Stimulated activated CD8-positive, alpha-beta memory T cell treated with anti-CD3 and anti-CD28 coated beads, Interleukin-4, amount 100 ng/mL, for 24 hours (primary cell): ENCODE measurements around the gene CDH18.

Source experiments
- DNase-seq: peaks from one replicate; pipeline ENCODE4 v3.0.0-alpha.2; 2020; ENCODE audit warnings: low read depth

The CDH18 gene, protein sequence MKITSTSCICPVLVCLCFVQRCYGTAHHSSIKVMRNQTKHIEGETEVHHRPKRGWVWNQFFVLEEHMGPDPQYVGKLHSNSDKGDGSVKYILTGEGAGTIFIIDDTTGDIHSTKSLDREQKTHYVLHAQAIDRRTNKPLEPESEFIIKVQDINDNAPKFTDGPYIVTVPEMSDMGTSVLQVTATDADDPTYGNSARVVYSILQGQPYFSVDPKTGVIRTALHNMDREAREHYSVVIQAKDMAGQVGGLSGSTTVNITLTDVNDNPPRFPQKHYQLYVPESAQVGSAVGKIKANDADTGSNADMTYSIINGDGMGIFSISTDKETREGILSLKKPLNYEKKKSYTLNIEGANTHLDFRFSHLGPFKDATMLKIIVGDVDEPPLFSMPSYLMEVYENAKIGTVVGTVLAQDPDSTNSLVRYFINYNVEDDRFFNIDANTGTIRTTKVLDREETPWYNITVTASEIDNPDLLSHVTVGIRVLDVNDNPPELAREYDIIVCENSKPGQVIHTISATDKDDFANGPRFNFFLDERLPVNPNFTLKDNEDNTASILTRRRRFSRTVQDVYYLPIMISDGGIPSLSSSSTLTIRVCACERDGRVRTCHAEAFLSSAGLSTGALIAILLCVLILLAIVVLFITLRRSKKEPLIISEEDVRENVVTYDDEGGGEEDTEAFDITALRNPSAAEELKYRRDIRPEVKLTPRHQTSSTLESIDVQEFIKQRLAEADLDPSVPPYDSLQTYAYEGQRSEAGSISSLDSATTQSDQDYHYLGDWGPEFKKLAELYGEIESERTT

DNA sequence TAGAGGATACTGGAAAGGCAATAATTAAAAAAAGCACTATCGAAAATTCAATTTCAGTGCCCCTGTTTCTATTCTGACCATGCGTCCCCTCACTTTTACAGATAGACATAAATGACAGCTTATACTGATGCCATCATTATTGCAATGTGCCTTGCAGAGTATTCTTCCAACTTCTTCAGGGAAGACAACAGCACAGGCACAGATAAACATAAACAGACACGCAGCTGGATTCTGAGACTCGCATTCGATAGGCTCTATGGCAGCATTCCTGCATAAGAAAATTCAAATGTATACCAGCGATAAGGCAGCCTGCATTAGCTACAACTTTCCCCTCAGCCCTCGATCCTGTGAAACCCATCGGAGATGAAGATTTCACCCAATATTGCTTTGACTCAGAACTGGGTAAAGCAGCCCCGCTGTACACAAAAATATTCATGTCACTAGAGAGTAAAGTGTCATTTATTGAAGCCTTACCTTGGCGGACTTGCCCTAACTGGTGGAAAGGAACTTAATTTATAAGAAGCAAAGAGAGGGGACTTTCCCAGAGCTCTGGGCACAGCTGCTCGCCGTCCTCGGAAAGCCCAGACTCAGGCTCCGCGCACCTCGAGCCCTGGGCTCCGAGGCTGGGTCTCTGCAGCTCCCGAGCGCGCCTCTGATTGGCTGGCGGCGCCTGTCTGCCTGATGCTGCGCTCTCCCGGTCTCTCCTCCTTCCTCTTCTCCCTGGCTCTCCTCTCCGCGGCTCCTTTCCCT is at the start of gene CDH18:
Gene CDH18 (minus strand): TSS at position 589 of the 750 bp plus-strand sequence. CDS start 149,214 bp downstream, outside the sequence.
- no peak for DNase-seq

DNA sequence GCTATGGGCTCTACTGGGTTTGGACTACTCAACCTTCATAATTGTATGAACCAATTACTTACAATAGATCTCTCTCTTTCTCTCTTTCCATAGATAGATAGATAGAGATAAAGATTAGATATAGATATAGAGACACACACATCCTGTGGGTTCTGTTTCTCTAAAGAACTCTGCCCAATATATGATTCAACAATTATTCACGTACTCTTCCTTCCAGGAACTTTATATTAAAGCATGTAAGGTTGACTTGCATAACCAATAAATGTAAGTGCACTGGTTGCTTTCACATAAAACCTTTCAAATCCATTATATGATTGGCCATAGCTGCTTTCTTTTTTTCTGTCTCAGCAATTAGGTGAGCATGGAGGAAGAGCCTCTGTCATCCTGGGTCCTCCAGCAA is 46.7 kb upstream of the CDH18 start:
- no peak for DNase-seq

DNA sequence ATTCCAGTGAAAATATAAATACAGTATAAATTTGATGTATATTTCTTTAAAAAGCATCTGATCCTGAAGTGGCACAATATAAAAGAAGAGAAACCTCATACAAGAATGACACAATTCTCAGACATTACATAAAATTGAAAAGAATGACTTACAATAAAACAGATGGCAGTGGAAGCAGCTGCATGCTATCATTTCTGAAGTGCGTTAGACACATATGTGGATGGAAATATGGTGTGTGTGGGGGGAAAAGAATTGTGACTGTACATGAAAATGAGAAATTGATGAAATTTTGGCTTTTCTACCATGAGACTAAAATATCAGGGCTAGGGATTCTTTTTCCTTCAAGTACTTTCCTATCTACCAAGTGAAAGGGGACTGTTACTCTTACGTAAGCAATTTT is 45.9 kb upstream of the CDH18 start:
- no peak for DNase-seq

GRCh38 chr5:20032896-20033295 is 44.9 kb upstream of the CDH18 start:
- DNase-seq: no peak

GRCh38 chr5:20030125-20030524 is 42.1 kb upstream of the CDH18 start:
- no peak for DNase-seq

GRCh38 chr5:20029266-20029665 is 41.3 kb upstream of the CDH18 start:
- no peak for DNase-seq

DNA sequence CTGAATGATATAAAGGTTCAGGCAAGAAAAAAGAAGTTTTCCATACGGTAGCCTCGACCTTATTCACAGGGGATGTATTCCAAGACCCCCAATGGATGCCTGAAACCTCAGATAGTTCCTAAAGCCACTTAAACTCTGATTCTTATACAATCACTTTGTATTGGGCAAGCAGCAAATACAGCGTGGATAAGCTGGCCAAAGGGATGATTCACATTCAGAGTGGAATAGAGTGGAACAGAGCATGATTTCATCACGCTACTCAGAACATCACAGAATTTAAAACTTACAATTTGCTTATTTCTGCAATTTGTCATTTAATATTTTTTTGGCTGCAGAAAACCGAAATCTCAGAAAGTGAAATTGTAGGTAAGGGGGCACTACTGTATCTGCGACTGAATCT is 40.5 kb upstream of the CDH18 start:
- DNase-seq: no peak

DNA sequence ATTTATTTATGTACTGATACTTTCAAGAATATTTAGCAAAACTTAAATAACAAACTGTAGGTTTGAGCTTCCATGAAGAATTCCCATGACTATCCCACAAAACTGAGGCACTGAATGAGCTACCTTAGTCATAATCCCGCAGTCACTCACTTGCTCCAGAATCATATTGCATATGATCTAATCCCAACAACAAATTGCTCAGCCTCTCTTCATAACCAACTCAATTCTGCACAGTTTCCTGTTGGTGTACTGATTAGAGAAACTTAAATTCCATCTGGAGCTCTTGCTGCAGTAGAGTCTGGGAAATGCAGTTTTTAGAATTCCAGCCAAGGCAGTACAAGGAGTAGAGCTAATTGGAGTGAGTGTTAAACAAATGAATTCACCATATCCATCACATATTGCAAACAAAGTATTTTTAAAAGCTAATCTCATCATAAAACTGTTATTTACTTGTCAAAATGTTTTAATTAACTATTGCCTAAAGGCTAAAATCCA is 35.7 kb upstream of the CDH18 start:
- no peak for DNase-seq

GRCh38 chr5:20020247-20020646 is 32.2 kb upstream of the CDH18 start:
- DNase-seq: no peak

DNA sequence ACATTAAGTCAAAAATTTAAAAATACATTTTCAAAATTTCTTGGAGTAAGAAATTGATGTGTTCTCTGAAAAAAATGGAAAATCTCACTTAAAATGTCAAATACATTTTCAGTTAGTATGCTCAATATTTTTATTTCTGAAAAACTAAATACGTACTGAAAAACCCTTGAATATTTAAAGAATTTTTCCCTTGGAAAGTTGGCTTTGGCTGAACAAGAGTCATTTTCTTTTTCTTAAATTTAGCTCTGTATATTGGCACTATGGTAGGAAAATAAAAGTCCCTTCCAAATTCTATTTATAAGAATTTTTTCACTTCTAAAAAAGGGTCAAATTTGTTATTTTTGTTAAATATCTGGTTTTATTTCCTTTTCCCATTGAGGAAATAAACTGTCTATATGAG is 29.0 kb upstream of the CDH18 start:
- no peak for DNase-seq

DNA sequence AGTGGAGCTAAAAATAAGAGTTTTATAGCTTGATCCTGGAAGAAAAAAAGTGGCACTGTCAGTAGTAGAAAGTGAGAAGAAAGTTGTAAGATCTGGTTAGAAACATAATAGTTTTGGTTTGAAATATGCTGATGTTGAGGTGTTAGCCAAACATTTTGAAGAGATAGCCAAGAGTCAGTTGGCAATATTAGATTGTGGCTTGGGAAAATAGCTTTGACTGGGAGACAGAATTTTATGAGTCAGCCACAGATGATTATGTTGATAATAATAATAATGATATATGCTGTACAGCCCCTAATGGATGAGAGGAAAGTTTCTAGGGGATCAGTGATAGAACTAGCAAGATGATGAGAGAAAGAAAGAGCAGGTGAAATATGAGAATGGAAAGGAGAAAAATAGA is 12.4 kb upstream of the CDH18 start:
- DNase-seq: no peak

- DNase-seq: no peak
Measured at GRCh38 chr5:19988457-19988856, 457 bp upstream of the CDH18 start.

- no peak for DNase-seq
Measured at GRCh38 chr5:19986806-19987205, 1.2 kb downstream of the CDH18 start.

DNA sequence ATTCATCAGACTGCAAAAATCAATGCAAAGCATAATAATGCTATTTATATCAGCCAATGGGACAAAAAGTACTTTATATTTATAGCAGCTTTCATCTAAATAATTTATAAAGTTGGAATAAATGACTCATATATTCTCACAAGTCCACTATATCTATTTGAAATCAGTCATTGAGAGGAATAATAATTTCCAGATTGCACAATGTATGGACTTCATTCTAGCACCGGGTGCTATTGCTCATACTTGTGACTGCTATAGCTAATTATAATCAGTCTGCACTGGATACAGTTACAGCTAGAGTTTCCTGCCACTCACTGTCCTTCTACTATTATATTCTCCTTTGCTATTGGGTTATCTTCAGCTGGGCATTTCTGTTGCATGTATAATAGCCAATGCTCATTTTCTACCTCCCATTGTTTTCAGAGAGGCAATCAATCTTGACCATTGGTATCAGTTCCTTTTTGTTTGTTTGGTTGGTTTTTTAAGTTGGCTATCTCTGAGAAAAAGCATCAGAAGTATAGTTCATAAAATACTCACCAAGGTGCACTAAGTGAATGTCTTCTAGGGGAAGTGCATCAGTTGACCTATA is 1.9 kb downstream of the CDH18 start:
- no peak for DNase-seq

DNA sequence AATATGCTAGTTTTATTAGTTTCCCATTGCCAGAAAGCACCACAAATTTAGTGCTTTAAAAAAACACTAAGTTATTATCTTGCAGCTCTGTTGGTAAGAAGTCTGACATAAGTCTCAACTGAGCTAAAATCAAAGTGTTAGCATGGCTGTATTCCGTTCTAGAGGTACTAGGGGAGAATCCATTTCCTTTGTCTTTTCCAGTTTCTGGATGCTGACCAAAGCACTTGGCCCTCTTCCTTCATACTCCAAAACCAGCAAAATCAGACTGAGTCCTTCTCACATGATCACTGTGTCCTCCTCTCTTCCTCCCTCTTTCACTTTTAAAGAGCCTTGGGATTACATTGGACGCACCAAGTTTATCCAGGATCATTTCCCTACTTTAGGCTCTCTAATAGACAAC is 9.5 kb downstream of the CDH18 start:
- DNase-seq: no peak

DNA sequence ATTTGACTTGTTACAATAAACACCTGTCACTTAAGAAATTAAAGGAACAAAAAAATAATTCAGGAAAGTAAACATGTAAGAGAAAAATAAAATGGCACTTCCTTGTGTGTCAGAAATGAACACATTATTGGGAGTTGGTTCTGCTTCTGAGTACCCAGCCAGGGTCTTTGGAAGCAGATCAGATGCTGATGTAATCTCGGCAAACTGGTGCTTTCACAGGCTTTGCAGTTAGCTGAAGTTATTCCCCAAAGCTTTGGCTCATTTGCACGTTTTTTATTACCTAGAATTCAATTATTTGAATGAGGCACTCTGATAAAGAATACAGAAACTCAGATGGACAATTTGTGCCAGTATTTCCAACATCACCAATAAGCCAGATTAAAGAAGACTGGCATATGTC is 10.9 kb downstream of the CDH18 start:
- no peak for DNase-seq

DNA sequence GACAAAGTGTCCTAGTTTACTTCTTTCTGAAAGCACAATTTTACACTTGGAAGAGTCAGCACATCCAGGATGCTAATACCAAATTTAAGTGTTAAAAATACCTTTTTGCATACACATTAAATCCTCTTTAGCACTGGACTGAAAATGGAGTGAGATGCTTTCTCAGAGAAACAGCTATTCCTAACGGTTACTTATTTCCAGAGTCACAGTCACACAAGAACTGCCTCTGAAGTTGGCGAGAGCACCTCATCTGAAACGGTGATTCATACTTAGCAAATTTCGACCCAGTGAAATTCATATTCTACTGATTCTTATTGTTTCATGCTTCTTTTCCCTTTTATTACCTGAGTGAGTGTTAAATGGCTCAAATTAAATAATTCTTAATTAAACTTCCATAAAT is 12.2 kb downstream of the CDH18 start:
- DNase-seq: no peak

GRCh38 chr5:19960451-19960850 is 27.5 kb downstream of the CDH18 start:
- no peak for DNase-seq

DNA sequence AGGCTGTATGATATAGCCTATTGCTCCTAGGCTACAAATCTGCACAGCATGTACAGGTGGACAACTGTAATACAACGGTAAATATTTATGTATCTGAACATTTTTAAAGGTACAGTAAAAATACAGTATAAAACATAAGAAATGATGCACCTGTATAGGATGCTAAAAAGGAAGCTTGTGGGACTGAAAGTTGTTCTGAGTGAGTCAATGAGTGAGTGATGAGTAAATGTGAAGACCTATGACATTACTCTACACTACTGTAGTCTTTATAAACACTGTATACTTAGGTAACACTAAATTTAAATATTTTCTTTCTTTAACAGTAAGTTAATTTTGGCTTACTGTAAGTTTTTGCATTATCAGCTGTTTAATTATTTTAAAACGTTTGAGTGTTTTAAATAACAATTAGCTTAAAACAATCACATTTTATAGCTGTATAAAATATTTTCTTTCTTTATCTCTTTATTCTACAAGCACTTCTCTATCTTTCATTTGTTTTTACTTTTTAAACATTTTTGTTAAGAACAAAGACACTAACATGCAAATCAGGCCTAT is 28.1 kb downstream of the CDH18 start:
- DNase-seq: no peak

- no peak for DNase-seq
Measured at GRCh38 chr5:19950897-19951296, 37.1 kb downstream of the CDH18 start.

- DNase-seq: no peak
Measured at GRCh38 chr5:19940192-19940591, 47.8 kb downstream of the CDH18 start.

DNA sequence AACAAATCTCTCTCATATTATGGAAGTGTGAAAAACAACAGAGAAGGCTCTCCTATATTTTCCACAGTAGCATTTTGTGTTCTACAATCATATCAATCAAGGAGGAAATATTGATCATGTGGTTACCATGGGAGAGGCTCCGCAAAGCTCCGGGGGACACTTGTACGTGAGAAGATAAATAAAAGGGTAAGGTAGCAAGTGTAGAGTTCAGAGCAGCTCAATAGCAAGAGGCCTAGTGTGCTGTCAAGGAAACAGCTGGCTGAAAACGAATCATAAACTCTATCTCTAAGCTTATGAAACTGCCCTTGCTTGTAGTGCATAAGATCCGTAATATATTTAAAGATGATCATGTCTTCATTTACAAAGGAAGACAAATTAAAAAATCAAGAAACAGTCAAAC is 57.5 kb downstream of the CDH18 start:
- DNase-seq: no peak
